SK-N-SH (cell line): ENCODE results near the gene HIBADH.

Experiments
- EP300 ChIP-seq, 2 experiments: IDR thresholded peaks; 2 replicates each; pipeline versions ENCODE4 v1.4.0 to v1.6.1; 2012; ENCODE audit warnings: borderline replicate concordance in 1 of 2, low read depth in 1 of 2, low read length in 1 of 2
- JUND ChIP-seq: IDR thresholded peaks from 2 replicates; pipeline ENCODE4 v1.4.0; 2012
- MXI1 ChIP-seq: IDR thresholded peaks from 2 replicates; pipeline ENCODE4 v1.6.1; 2012; ENCODE audit warnings: mild to moderate bottlenecking, low read depth, low read length, improper control_type of control experiment
- POLR2AphosphoS5 ChIP-seq: IDR thresholded peaks from 2 replicates; pipeline ENCODE4 v1.6.1; 2012; ENCODE audit warnings: low read depth, low read length
- RFX5 ChIP-seq: IDR thresholded peaks from 2 replicates; pipeline ENCODE4 v1.6.1; 2012; ENCODE audit warnings: mild to moderate bottlenecking, improper control_type of control experiment, low read length
- RXRA ChIP-seq: IDR thresholded peaks from 2 replicates; pipeline ENCODE4 v1.4.0; 2012; ENCODE audit warnings: low read depth, mild to moderate bottlenecking, borderline replicate concordance
- SIN3A ChIP-seq: IDR thresholded peaks from 2 replicates; pipeline ENCODE4 v1.6.1; 2012; ENCODE audit warnings: low read depth, mild to moderate bottlenecking, low read length, moderate library complexity, borderline replicate concordance
- SMC3 ChIP-seq: IDR thresholded peaks from 2 replicates; pipeline ENCODE4 v1.6.1; 2012; ENCODE audit warnings: low read depth, low read length, improper control_type of control experiment
- TAF1 ChIP-seq: IDR thresholded peaks from 2 replicates; pipeline ENCODE4 v1.6.1; 2012; ENCODE audit warnings: low read depth, mild to moderate bottlenecking, low read length, moderate library complexity, borderline replicate concordance
- YY1 ChIP-seq: IDR thresholded peaks from 2 replicates; pipeline ENCODE4 v1.4.0; 2012; ENCODE audit warnings: low read depth, mild to moderate bottlenecking
- TF ChIP-seq, protein P1 (sequence below): fragments of 200-600 bp; sonication (generic); IDR thresholded peaks from 2 replicates; pipeline ENCODE4 v1.6.1; 2017; ENCODE audit warnings: antibody characterized with exemption, mild to moderate bottlenecking, moderate library complexity
- TF ChIP-seq, protein P2 (sequence below): IDR thresholded peaks from 2 replicates; pipeline ENCODE4 v1.4.0; 2012; ENCODE audit warnings: low read depth
- TF ChIP-seq, protein P3 (sequence below): IDR thresholded peaks from 2 replicates; pipeline ENCODE4 v1.6.1; 2012; ENCODE audit warnings: mild to moderate bottlenecking, low read depth, low read length, moderate library complexity

DNA sequence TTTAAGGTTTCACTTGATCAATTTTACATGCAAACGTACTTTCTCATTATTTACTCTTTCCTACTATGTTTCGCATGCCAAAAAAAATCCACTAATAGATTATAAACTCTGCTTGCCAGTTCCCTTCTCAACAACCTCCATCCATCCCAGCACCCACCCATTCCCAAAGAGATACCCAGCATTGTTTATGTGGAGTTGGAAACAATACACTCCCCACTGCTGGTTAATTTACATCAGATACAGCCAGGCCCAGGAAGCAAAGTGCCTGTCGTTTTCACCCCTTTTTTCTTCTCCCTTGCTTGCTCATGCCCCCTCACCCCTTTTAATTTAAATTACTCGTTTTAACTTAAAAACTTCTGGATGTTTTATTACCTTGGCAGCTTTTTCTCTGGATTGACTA, 59.9 kb downstream of the HIBADH start:
- TF ChIP-seq RFX5 (no peak), JUND (no peak), SMC3 (no peak), MXI1 (no peak), TAF1 (no peak), EP300 (IDR thresholded peaks at IDR 0.05; ENCODE audit: borderline replicate concordance in 1 of 2, low read depth in 1 of 2, low read length in 1 of 2) (no peak), POLR2AphosphoS5 (no peak), SIN3A (no peak), YY1 (no peak), RXRA (no peak)
- TF ChIP-seq, protein P1, sequence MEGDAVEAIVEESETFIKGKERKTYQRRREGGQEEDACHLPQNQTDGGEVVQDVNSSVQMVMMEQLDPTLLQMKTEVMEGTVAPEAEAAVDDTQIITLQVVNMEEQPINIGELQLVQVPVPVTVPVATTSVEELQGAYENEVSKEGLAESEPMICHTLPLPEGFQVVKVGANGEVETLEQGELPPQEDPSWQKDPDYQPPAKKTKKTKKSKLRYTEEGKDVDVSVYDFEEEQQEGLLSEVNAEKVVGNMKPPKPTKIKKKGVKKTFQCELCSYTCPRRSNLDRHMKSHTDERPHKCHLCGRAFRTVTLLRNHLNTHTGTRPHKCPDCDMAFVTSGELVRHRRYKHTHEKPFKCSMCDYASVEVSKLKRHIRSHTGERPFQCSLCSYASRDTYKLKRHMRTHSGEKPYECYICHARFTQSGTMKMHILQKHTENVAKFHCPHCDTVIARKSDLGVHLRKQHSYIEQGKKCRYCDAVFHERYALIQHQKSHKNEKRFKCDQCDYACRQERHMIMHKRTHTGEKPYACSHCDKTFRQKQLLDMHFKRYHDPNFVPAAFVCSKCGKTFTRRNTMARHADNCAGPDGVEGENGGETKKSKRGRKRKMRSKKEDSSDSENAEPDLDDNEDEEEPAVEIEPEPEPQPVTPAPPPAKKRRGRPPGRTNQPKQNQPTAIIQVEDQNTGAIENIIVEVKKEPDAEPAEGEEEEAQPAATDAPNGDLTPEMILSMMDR: no peak
- TF ChIP-seq, protein P2, sequence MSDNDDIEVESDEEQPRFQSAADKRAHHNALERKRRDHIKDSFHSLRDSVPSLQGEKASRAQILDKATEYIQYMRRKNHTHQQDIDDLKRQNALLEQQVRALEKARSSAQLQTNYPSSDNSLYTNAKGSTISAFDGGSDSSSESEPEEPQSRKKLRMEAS: no peak
- TF ChIP-seq, protein P3, sequence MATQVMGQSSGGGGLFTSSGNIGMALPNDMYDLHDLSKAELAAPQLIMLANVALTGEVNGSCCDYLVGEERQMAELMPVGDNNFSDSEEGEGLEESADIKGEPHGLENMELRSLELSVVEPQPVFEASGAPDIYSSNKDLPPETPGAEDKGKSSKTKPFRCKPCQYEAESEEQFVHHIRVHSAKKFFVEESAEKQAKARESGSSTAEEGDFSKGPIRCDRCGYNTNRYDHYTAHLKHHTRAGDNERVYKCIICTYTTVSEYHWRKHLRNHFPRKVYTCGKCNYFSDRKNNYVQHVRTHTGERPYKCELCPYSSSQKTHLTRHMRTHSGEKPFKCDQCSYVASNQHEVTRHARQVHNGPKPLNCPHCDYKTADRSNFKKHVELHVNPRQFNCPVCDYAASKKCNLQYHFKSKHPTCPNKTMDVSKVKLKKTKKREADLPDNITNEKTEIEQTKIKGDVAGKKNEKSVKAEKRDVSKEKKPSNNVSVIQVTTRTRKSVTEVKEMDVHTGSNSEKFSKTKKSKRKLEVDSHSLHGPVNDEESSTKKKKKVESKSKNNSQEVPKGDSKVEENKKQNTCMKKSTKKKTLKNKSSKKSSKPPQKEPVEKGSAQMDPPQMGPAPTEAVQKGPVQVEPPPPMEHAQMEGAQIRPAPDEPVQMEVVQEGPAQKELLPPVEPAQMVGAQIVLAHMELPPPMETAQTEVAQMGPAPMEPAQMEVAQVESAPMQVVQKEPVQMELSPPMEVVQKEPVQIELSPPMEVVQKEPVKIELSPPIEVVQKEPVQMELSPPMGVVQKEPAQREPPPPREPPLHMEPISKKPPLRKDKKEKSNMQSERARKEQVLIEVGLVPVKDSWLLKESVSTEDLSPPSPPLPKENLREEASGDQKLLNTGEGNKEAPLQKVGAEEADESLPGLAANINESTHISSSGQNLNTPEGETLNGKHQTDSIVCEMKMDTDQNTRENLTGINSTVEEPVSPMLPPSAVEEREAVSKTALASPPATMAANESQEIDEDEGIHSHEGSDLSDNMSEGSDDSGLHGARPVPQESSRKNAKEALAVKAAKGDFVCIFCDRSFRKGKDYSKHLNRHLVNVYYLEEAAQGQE: no peak
